HFF-Myc (cell line): Measurements from ENCODE around the gene ZNF648.

ENCODE experiments used
- DNase-seq: peaks from one replicate; pipeline ENCODE4 v3.0.0-alpha.2; 2011; ENCODE audit warnings: low read depth; ENCODE audit errors: extremely low read depth
- H3K4me3 ChIP-seq: replicated peaks from 2 replicates; pipeline ENCODE4 v1.5.1; 2011; ENCODE audit warnings: low read depth, mild to moderate bottlenecking, control low read depth, low read length
- TF ChIP-seq, protein P1 (sequence below): IDR thresholded peaks from 2 replicates; pipeline ENCODE4 v1.5.1; 2012; ENCODE audit warnings: mild to moderate bottlenecking, low read depth, low read length, control low read depth; ENCODE audit errors: missing control alignments

ZNF648 gene

DNA sequence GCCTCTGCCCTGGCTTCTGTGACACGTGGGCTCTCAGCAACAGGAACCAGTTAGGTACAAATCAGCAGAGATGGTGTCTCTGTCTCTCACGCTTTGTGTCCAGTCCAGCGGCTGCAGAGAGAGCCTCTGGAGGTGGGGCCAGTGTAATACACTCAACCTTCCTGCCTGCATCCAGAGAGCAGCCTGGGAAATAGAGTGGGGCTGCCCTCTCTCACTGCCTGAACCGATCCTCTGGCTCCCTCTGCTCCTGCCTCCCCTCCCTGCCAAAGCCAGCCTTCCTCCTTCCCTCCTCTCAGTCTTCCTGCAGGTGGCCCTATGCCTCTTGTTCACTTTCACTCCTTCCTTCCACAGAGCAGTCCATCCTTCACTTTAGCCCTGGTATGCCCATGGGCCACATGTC lies at the start of gene ZNF648:
TSS of gene ZNF648 (minus strand) at position 119 of the 400 bp plus-strand sequence. CDS start 3,702 bp downstream, outside the sequence.
- TF ChIP-seq, protein P1, sequence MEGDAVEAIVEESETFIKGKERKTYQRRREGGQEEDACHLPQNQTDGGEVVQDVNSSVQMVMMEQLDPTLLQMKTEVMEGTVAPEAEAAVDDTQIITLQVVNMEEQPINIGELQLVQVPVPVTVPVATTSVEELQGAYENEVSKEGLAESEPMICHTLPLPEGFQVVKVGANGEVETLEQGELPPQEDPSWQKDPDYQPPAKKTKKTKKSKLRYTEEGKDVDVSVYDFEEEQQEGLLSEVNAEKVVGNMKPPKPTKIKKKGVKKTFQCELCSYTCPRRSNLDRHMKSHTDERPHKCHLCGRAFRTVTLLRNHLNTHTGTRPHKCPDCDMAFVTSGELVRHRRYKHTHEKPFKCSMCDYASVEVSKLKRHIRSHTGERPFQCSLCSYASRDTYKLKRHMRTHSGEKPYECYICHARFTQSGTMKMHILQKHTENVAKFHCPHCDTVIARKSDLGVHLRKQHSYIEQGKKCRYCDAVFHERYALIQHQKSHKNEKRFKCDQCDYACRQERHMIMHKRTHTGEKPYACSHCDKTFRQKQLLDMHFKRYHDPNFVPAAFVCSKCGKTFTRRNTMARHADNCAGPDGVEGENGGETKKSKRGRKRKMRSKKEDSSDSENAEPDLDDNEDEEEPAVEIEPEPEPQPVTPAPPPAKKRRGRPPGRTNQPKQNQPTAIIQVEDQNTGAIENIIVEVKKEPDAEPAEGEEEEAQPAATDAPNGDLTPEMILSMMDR: no peak
- H3K4me3 ChIP-seq: no peak within 1 kb of the TSS
- DNase-seq: no peak

DNA sequence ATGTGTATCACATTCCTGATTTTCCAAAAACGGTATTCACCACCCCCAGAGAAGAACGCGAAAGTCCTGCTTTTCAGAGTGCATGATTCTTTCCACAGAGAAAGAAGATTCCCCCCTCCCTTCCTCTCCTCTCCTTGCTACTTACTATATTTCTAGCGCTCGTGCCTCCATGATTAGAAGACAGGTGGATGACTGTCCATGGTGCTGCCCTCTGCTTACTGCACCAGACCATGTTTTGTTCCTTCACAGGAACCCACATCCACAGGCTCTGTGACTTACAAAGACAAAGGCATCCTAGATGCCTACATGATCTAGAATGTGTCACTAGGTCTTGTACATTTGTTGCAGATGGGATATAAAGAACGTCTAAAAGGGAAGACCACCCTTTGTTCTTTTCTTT lies 49.1 kb upstream of the ZNF648 start:
- no peak overlapping the region for H3K4me3 ChIP-seq
- no peak for DNase-seq
- TF ChIP-seq, protein P1: no peak

GRCh38 chr1:182109771-182110170 lies 48.3 kb upstream of the ZNF648 start:
- DNase-seq: no peak
- no peak overlapping the region for H3K4me3 ChIP-seq
- TF ChIP-seq, protein P1: no peak

GRCh38 chr1:182107209-182107608 lies 45.7 kb upstream of the ZNF648 start:
- no peak for DNase-seq
- TF ChIP-seq, protein P1: no peak

GRCh38 chr1:182102043-182102416 lies 40.5 kb upstream of the ZNF648 start:
- no peak overlapping the region for H3K4me3 ChIP-seq
- DNase-seq: no peak
- TF ChIP-seq, protein P1: no peak

More at GRCh38 chr1:182107209-182107608, 45.7 kb upstream of the ZNF648 start:
- no peak overlapping the region for H3K4me3 ChIP-seq

- no peak for DNase-seq
- no peak overlapping the region for H3K4me3 ChIP-seq
- TF ChIP-seq, protein P1: no peak
Measured at GRCh38 chr1:182101415-182102042, 40.0 kb upstream of the ZNF648 start.

- no peak for DNase-seq
- H3K4me3 ChIP-seq: no peak overlapping the region
- TF ChIP-seq, protein P1: no peak
Measured at GRCh38 chr1:182098301-182098700, 36.8 kb upstream of the ZNF648 start.
